Activated gamma-delta T cell treated with anti-CD3 and anti-CD28 coated beads, Interleukin-2, amount 50 U/mL, for 16 hours (primary cell): ENCODE results near the gene TMEM33.

Experiments used
- DNase-seq: peaks from one replicate; pipeline ENCODE4 v3.0.0-alpha.2; 2020; ENCODE audit warnings: low read depth

The TMEM33 gene

GRCh38 chr4:41998019-41998418, 62.8 kb downstream of the TMEM33 start:
- DNase-seq: no peak

DNA sequence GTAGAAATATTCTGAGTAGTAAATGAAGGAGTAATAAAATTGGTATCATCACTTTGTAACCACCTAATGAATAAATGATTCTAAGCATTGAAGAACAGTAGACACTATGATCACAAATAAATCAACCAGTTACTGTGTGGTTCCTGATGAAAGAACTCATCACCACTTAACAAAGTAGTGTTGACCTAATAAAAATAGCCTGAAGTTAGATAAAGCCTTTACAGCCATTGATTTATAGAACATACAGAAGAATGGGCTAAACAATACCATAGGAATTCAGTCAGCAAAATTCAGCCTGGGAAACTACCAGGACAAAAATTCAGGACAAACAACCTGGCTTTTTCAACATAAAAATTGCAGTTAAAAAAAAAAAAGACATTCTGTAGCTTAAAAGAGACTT, 64.1 kb downstream of the TMEM33 start:
- DNase-seq: no peak

DNA sequence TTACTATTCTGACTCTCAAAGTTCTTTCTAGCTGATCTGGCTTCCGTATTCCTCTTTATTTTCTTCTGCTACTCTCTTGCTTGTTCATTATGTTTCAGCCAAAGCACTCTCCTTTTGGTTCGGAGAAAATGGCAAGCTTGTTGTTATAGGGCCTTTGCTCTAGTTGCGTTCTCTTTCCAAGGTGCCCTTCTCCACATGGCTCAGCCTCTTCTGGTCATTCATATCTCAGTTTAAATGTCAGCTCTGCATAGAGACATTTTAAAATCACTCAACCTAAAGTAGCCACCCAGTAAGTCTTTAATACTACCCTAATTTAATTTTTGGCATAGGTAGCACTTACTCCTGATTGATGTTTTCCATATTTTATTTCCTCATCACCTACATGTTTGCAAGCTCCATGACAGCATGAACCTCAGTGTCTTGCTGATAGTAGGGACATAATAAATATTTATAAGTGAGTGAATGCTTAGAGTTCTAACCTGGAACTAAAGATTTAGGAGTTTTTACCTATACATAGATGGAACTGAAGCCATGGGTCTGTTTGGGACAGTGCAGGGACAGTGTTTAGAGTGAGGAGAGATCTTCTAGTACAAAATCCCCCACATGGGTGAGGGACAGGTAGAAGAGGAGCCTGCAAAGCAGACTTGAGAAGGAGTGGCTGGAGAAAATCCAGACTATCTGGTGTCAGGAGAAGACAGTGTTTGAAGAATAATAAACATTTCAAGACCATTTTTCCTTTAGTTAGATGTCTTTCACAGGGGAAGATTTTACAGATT, 73.0 kb downstream of the TMEM33 start:
- DNase-seq: no peak
